Fibroblast of lung (primary cell): ENCODE measurements around the gene CACTIN. TPM values are rescaled to one million over a fixed set of nuclear protein-coding genes. Genes with fewer than 3 reads are reported as not detected.

Source experiments
- DNase-seq, 2 donors: peaks; one replicate each; pipeline versions ENCODE4 v3.0.0 to v3.0.0-alpha.2; 2010; ENCODE audit warnings: low read depth in 2 of 2
- H2AFZ ChIP-seq: 2 replicates; pipeline ENCODE4 v1.5.1; 2012; ENCODE audit warnings: low read length, control low read depth, inconsistent platforms
- H3K27ac ChIP-seq: 2 replicates; pipeline ENCODE4 v1.5.1; 2011; ENCODE audit warnings: low read length, control low read depth; ENCODE audit not compliant: insufficient read depth
- H3K27me3 ChIP-seq: 2 replicates; pipeline ENCODE4 v1.5.1; 2011; ENCODE audit warnings: mild to moderate bottlenecking, low read length; ENCODE audit not compliant: control insufficient read depth, insufficient read depth
- H3K36me3 ChIP-seq: 2 replicates; pipeline ENCODE4 v1.5.1; 2011; ENCODE audit warnings: low read length; ENCODE audit not compliant: control insufficient read depth, insufficient read depth
- H3K4me1 ChIP-seq: 2 replicates; pipeline ENCODE4 v1.5.1; 2011; ENCODE audit warnings: low read length; ENCODE audit not compliant: control insufficient read depth, insufficient read depth; ENCODE audit errors: extremely low read depth
- H3K4me2 ChIP-seq: 2 replicates; pipeline ENCODE4 v1.5.1; 2011; ENCODE audit warnings: low read length, control low read depth; ENCODE audit not compliant: insufficient read depth; ENCODE audit errors: extremely low read depth
- H3K4me3 ChIP-seq, 4 experiments: fragments of 200-600 bp in 1 of 4; sonication (generic) in 1 of 4; replicated peaks in 1 of 4; 2 replicates each; pipeline ENCODE4 v1.5.1; 2011 to 2016; ENCODE audit warnings: low read length in 4 of 4, low read depth in 3 of 4, mild to moderate bottlenecking in 3 of 4, control low read depth in 2 of 4, inconsistent platforms in 1 of 4, mixed read lengths in 1 of 4; ENCODE audit not compliant: insufficient read depth in 1 of 4; ENCODE audit errors: control extremely low read depth in 1 of 4
- H3K79me2 ChIP-seq: 2 replicates; pipeline ENCODE4 v1.5.1; 2012; ENCODE audit warnings: mild to moderate bottlenecking, low read length, inconsistent platforms; ENCODE audit not compliant: control insufficient read depth, insufficient read depth
- H3K9ac ChIP-seq: 2 replicates; pipeline ENCODE4 v1.5.1; 2011; ENCODE audit warnings: mild to moderate bottlenecking, low read length, control low read depth; ENCODE audit not compliant: insufficient read depth
- H3K9me3 ChIP-seq: 2 replicates; pipeline ENCODE4 v1.5.1; 2012; ENCODE audit warnings: low read depth, low read length; ENCODE audit not compliant: control insufficient read depth, insufficient read depth
- H4K20me1 ChIP-seq: 2 replicates; pipeline ENCODE4 v1.5.1; 2011; ENCODE audit warnings: low read length; ENCODE audit not compliant: control insufficient read depth, insufficient read depth; ENCODE audit errors: extremely low read depth
- EZH2 ChIP-seq: IDR thresholded peaks from 2 replicates; pipeline ENCODE4 v1.5.1; 2012; ENCODE audit warnings: low read length, control low read depth, mild to moderate bottlenecking; ENCODE audit errors: missing control alignments
- polyA plus RNA-seq, 2 donors: library from polyadenylated mRNA; depleted of rRNA in 1 of 2; stranded (reverse) in 1 of 2; unstranded in 1 of 2; fragments of >200 nt; gene quantifications; 2 replicates each; pipeline ENCODE4 v1.2.1, GENCODE V29; 2011 to 2012; ENCODE audit warnings: missing spikeins in 1 of 2
- total RNA-seq: library from RNA; depleted of rRNA; stranded (reverse); fragments of >200 nt; gene quantifications from 2 replicates; pipeline ENCODE4 v1.2.1, GENCODE V29; 2014
- TF ChIP-seq, protein P1 (sequence below), 2 donors: IDR thresholded peaks in 1 of 2; conservative IDR thresholded peaks in 1 of 2; 1 replicate in 1 of 2; 2 replicates in 1 of 2; pipeline ENCODE4 v1.5.1; 2011 to 2012; ENCODE audit warnings: low read length in 2 of 2, control low read depth in 1 of 2, inconsistent platforms in 1 of 2, low read depth in 1 of 2, mild to moderate bottlenecking in 1 of 2

Gene CACTIN
- total and polyA plus RNA-seq, 2 donors (not counting 1 experiment from before 2014, with no cell fraction given) = 6.7 to 19.7 TPM

DNA sequence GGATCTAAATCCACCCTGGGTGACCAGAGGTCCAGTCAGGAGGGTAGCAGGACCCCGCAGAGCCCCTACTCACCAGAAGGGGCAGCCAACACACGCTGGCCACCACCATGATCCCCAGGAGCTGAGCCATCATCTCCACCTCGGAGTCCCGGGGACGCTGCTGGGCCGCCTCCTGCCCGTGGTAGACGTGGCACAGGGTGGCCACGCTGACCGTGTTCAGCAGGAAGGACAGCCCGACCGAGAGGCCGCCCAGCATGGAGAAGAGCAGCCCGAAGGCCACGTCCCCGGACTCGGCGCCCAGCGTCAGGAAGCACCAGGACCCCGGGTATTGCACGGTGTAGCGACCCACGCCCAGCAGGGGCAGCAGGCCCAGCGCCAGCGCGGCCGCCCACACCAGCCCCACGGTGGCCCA, 26.8 kb downstream of the CACTIN start:
- no peak for DNase-seq
- Histone ChIP-seq H3K9me3 (no peaks in the 10 kb centered on the region), H3K4me1 (peaks cover 2% of the 10 kb centered on the region), H3K4me2 (no peak overlapping the region), H3K27ac (no peak overlapping the region), H2AFZ (no peak overlapping the region), H4K20me1 (no peaks in the 10 kb centered on the region), H3K9ac (no peak overlapping the region), H3K79me2 (no peaks in the 10 kb centered on the region), H3K4me3 (no peak overlapping the region), H3K27me3 (no peaks in the 10 kb centered on the region), H3K36me3 (peaks cover 2% of the 10 kb centered on the region)
- TF ChIP-seq, protein P1, sequence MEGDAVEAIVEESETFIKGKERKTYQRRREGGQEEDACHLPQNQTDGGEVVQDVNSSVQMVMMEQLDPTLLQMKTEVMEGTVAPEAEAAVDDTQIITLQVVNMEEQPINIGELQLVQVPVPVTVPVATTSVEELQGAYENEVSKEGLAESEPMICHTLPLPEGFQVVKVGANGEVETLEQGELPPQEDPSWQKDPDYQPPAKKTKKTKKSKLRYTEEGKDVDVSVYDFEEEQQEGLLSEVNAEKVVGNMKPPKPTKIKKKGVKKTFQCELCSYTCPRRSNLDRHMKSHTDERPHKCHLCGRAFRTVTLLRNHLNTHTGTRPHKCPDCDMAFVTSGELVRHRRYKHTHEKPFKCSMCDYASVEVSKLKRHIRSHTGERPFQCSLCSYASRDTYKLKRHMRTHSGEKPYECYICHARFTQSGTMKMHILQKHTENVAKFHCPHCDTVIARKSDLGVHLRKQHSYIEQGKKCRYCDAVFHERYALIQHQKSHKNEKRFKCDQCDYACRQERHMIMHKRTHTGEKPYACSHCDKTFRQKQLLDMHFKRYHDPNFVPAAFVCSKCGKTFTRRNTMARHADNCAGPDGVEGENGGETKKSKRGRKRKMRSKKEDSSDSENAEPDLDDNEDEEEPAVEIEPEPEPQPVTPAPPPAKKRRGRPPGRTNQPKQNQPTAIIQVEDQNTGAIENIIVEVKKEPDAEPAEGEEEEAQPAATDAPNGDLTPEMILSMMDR (conservative IDR thresholded peaks at IDR 0.05 in 1 of 2, IDR thresholded peaks at IDR 0.05 in 1 of 2; ENCODE audit: low read depth in 1 of 2, low read length in 2 of 2) = no peak
- TF ChIP-seq EZH2 = no peak

DNA sequence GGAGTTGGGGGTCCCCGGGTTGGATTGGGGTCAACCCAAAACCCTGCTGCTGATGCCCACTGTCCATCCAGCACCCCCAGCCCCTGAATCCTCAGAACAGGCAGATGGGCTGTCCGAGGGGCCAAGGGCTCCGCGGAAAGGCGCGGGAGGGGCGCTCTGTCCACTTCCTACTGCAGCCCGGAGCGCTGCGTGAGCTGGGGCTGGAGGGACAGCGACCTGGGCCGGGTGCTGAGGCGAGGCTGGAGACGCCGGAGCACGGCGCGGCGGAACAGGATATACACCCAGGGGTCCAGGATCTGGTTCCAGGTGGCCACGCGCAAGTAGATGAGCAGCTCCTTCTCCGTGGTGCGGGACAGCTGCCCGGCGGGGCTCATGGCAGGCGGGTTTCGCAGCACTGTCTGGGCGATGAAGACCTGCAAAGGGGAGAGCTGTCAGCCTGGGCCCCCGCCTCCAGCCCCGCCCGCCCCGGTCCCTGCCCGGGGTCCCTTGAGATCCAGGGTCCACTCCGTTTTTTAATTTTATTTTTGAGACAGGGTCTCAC, 31.0 kb downstream of the CACTIN start:
- H3K4me1 ChIP-seq = no peaks in the 10 kb centered on the region
- no peak overlapping the region for H2AFZ ChIP-seq
- peaks cover 2% of the 10 kb centered on the region for H3K36me3 ChIP-seq
- H3K79me2 ChIP-seq = no peaks in the 10 kb centered on the region
- no peak overlapping the region for H3K4me3 ChIP-seq
- no peaks in the 10 kb centered on the region for H3K27me3 ChIP-seq
- DNase-seq = no peak
- H3K9ac ChIP-seq = no peak overlapping the region
- H3K9me3 ChIP-seq = no peaks in the 10 kb centered on the region
- H3K27ac ChIP-seq = no peak overlapping the region
- H4K20me1 ChIP-seq = no peaks in the 10 kb centered on the region
- H3K4me2 ChIP-seq = no peak overlapping the region
- TF ChIP-seq, protein P1 (conservative IDR thresholded peaks at IDR 0.05 in 1 of 2, IDR thresholded peaks at IDR 0.05 in 1 of 2; ENCODE audit: low read depth in 1 of 2, low read length in 2 of 2) = no peak
- no peak for TF ChIP-seq EZH2

DNA sequence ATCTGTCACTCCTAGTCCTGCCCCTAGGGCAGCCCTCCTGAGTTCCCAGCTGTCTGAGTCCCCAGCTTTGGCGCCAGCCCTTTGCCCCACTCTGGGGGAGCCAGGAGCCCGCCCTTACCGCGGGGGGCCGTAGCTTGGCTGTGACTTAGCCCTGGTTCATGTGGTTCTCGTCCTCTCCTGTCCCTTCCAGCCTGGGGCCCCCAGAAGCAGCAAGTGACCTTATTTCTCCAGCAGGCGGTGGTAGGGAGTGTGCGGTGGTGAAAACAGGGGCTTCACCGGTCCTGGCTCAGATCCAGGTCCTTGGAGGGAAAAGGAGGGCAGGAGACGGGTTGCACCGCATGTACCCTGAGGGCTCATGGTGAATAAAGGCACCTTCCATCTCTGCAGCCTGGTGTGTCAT, 33.4 kb downstream of the CACTIN start:
- H3K4me2 ChIP-seq = no peak overlapping the region
- H3K36me3 ChIP-seq = no peaks in the 10 kb centered on the region
- no peaks in the 10 kb centered on the region for H4K20me1 ChIP-seq
- DNase-seq = no peak
- TF ChIP-seq EZH2 = no peak
- TF ChIP-seq, protein P1 (conservative IDR thresholded peaks at IDR 0.05 in 1 of 2, IDR thresholded peaks at IDR 0.05 in 1 of 2; ENCODE audit: low read depth in 1 of 2, low read length in 2 of 2) = peak in 1 of 2 donors; percentile 5
- no peak overlapping the region for H3K9ac ChIP-seq
- no peaks in the 10 kb centered on the region for H3K9me3 ChIP-seq
- H3K4me1 ChIP-seq = no peaks in the 10 kb centered on the region
- no peaks in the 10 kb centered on the region for H3K79me2 ChIP-seq
- H3K27me3 ChIP-seq = no peaks in the 10 kb centered on the region
- H3K4me3 ChIP-seq = no peak overlapping the region
- H3K27ac ChIP-seq = no peak overlapping the region
- H2AFZ ChIP-seq = no peak overlapping the region
